ENCODE results near the gene OTX1. TPM values are rescaled to one million over a fixed set of nuclear protein-coding genes. Genes with fewer than 3 reads are reported as not detected.

Gene OTX1
- total and polyA plus RNA-seq, 2 of the 8 experiments (the other 6 are each of a cell fraction or from before 2014, with no cell fraction given) = 0.24 to 3.3 TPM

DNA sequence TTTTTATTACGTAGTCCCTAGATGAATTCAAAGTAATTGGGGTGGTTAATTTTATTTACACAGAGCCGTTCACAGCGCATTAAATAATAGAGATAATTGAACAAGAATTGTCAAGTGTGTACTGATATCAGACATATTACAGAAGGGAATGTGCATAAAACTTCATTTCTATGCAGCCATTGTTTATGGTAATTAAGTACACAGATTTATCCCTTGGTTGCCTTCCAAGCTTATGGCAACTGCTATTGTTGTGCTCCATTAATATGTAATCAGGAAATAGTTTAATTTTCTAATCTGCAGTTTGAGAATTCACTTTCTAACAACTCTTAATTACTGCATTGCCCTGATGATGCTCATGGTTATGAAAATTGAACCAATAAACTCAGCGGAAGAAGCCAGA is 47.3 kb upstream of the OTX1 start:
- no peaks in the 10 kb centered on the region for H4K20me1 ChIP-seq (replicated peaks in 1 of 2; ENCODE audit: control insufficient read depth in 1 of 2, insufficient read depth in 2 of 2, low read length in 2 of 2)
- no peak overlapping the region for H3K23ac ChIP-seq (ENCODE audit: insufficient read length)
- H3K79me1 ChIP-seq (ENCODE audit: low read depth, low read length) = no peaks in the 10 kb centered on the region
- H3K4me3 ChIP-seq (ENCODE audit: extremely low read depth in 1 of 4, insufficient read depth in 2 of 4, low read depth in 3 of 4, low read length in 4 of 4) = no peak overlapping the region
- no peak overlapping the region; the same call in 1 of the 2 replicates for H4K8ac ChIP-seq (ENCODE audit: extremely low read depth, insufficient read depth, low read length)
- no peak overlapping the region for H4K91ac ChIP-seq (replicated peaks; ENCODE audit: insufficient read length, low read length)
- ChIA-PET CTCF (ENCODE audit: partially characterized antibody) (no interaction called here), POLR2A (ENCODE audit: partially characterized antibody) (no interaction called here)
- H3K23me2 ChIP-seq (ENCODE audit: low read depth, low read length) = no peaks in the 10 kb centered on the region
- FAIRE-seq (no peak), DNase-seq (ENCODE audit: low read depth in 1 of 2, low spot score in 2 of 2) (no peak)
- H3K4me2 ChIP-seq (ENCODE audit: insufficient read depth in 1 of 2, low read depth in 2 of 2, low read length in 2 of 2) = no peak overlapping the region
- H3K18ac ChIP-seq (ENCODE audit: extremely low read depth, low read length) = no peak overlapping the region
- H2AFZ ChIP-seq (ENCODE audit: low read length) = no peak overlapping the region
- no peak overlapping the region for H3K14ac ChIP-seq (ENCODE audit: insufficient read length)
- no peak overlapping the region for H2BK120ac ChIP-seq (replicated peaks; ENCODE audit: low read depth, low read length)
- H3K9me3 ChIP-seq (ENCODE audit: insufficient read depth in 2 of 2, low read depth in 1 of 2, low read length in 1 of 2) = no peaks in the 10 kb centered on the region
- no peak overlapping the region for H2BK12ac ChIP-seq (ENCODE audit: low read depth, low read length)
- no peaks in the 10 kb centered on the region for H3K27me3 ChIP-seq (replicated peaks in 1 of 4; ENCODE audit: control insufficient read depth in 3 of 4, extremely low read depth in 1 of 4, insufficient read depth in 3 of 4, low read length in 3 of 4)
- 0 out of 8 replicates have a peak, but pooled peaks cover 0 to 3% (median 0%) of the 10 kb centered on the region in 4 experiments for H3K36me3 ChIP-seq (ENCODE audit: control insufficient read depth in 2 of 4, insufficient read depth in 4 of 4, low read length in 3 of 4)
- H3K79me2 ChIP-seq (ENCODE audit: control insufficient read depth in 1 of 2, insufficient read depth in 2 of 2, low read length in 2 of 2) = no peaks in the 10 kb centered on the region
- H2AK5ac ChIP-seq (ENCODE audit: low read depth, low read length) = no peak overlapping the region
- no peak overlapping the region for H3K4ac ChIP-seq (replicated peaks; ENCODE audit: insufficient read length, low read depth, low read length)
- 0 out of 7 replicates have a peak, but pooled peaks cover 0 to 2% (median under 1%) of the 10 kb centered on the region in 4 experiments for H3K4me1 ChIP-seq (replicated peaks in 1 of 4; ENCODE audit: control insufficient read depth in 3 of 4, insufficient read depth in 4 of 4, low read length in 3 of 4)
- no peak overlapping the region for H2BK20ac ChIP-seq (ENCODE audit: low read length)
- H3K56ac ChIP-seq (replicated peaks; ENCODE audit: insufficient read length, low read depth, low read length) = no peak overlapping the region
- H3K27ac ChIP-seq (ENCODE audit: low read depth, low read length) = no peak overlapping the region
- H4K5ac ChIP-seq (ENCODE audit: insufficient read length, low read depth, low read length) = no peak overlapping the region
- H2BK5ac ChIP-seq (ENCODE audit: low read depth, low read length) = no peak overlapping the region
- no peak overlapping the region for H3K9ac ChIP-seq (replicated peaks in 1 of 4; ENCODE audit: extremely low read depth in 1 of 4, low read depth in 3 of 4, low read length in 3 of 4)
- WGBS, 2 experiments (ENCODE audit: extremely low coverage in 1 of 2, insufficient coverage in 1 of 2, insufficient read length in 1 of 2, insufficient replicate concordance in 2 of 2, low coverage in 1 of 2, low lambda C conversion rate in 2 of 2, missing lambda C conversion rate in 1 of 2) = 96% methylated on average over 4 of the region's 4 CpGs; no CpG with 5 or more reads in 1 of the 2 experiments
- no peak overlapping the region for H2BK15ac ChIP-seq (ENCODE audit: low read length)
- TF ChIP-seq NANOG (IDR thresholded peaks at IDR 0.05; ENCODE audit: insufficient read depth, low read depth, low read length, poor library complexity, severe bottlenecking) (no peak), NRF1 (IDR thresholded peaks at IDR 0.05; ENCODE audit: low read depth, low read length) (no peak), RAD21 (IDR thresholded peaks at IDR 0.05 in 1 of 2, conservative IDR thresholded peaks at IDR 0.05 in 1 of 2; ENCODE audit: low read depth in 2 of 2, low read length in 2 of 2) (no peak), TCF12 (IDR thresholded peaks at IDR 0.05; ENCODE audit: low read depth, low read length) (no peak), CTBP2 (IDR thresholded peaks at IDR 0.05; ENCODE audit: borderline replicate concordance, insufficient read depth, insufficient read length, low read length) (no peak), CEBPB (IDR thresholded peaks at IDR 0.05; ENCODE audit: low read depth, low read length) (no peak), SIRT6 (IDR thresholded peaks at IDR 0.05; ENCODE audit: low read length) (no peak)
- TF ChIP-seq, protein P1, sequence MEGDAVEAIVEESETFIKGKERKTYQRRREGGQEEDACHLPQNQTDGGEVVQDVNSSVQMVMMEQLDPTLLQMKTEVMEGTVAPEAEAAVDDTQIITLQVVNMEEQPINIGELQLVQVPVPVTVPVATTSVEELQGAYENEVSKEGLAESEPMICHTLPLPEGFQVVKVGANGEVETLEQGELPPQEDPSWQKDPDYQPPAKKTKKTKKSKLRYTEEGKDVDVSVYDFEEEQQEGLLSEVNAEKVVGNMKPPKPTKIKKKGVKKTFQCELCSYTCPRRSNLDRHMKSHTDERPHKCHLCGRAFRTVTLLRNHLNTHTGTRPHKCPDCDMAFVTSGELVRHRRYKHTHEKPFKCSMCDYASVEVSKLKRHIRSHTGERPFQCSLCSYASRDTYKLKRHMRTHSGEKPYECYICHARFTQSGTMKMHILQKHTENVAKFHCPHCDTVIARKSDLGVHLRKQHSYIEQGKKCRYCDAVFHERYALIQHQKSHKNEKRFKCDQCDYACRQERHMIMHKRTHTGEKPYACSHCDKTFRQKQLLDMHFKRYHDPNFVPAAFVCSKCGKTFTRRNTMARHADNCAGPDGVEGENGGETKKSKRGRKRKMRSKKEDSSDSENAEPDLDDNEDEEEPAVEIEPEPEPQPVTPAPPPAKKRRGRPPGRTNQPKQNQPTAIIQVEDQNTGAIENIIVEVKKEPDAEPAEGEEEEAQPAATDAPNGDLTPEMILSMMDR (IDR thresholded peaks at IDR 0.05; ENCODE audit: control extremely low read depth in 1 of 3, insufficient read depth in 1 of 3, low read depth in 1 of 3, low read length in 3 of 3) = no peak

Data from H1 (cell line).